ENCODE results near the gene RASD2. TPM values are rescaled to one million over a fixed set of nuclear protein-coding genes. Genes with fewer than 3 reads are reported as not detected.

The RASD2 gene
- total RNA-seq, 6 experiments from 2014 or later = not detected

- DNase-seq = no peak
- TF ChIP-seq, protein P1, sequence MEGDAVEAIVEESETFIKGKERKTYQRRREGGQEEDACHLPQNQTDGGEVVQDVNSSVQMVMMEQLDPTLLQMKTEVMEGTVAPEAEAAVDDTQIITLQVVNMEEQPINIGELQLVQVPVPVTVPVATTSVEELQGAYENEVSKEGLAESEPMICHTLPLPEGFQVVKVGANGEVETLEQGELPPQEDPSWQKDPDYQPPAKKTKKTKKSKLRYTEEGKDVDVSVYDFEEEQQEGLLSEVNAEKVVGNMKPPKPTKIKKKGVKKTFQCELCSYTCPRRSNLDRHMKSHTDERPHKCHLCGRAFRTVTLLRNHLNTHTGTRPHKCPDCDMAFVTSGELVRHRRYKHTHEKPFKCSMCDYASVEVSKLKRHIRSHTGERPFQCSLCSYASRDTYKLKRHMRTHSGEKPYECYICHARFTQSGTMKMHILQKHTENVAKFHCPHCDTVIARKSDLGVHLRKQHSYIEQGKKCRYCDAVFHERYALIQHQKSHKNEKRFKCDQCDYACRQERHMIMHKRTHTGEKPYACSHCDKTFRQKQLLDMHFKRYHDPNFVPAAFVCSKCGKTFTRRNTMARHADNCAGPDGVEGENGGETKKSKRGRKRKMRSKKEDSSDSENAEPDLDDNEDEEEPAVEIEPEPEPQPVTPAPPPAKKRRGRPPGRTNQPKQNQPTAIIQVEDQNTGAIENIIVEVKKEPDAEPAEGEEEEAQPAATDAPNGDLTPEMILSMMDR (IDR thresholded peaks at IDR 0.05) = no peak
- H3K4me3 Mint-ChIP-seq = no peak overlapping the region
- H3K36me3 Mint-ChIP-seq (ENCODE audit: low read depth) = no peaks in the 10 kb centered on the region
- peaks cover 11% of the 10 kb centered on the region; the same call in 1 of the 2 replicates for H3K27me3 Mint-ChIP-seq (ENCODE audit: insufficient read depth)
- H3K9me3 Mint-ChIP-seq = no peaks in the 10 kb centered on the region
- no peaks in the 10 kb centered on the region for H3K4me1 Mint-ChIP-seq (ENCODE audit: low read depth)
- no peak overlapping the region for H3K27ac Mint-ChIP-seq
Measured at GRCh38 chr22:35533365-35534029, 7.1 kb upstream of the RASD2 start.

- no peaks in the 10 kb centered on the region for H3K9me3 Mint-ChIP-seq
- H3K4me3 Mint-ChIP-seq = no peak overlapping the region
- no peaks in the 10 kb centered on the region for H3K4me1 Mint-ChIP-seq (ENCODE audit: low read depth)
- H3K27ac Mint-ChIP-seq = no peak overlapping the region
- H3K36me3 Mint-ChIP-seq (ENCODE audit: low read depth) = no peaks in the 10 kb centered on the region
- TF ChIP-seq, protein P1 (IDR thresholded peaks at IDR 0.05) = no peak
- peaks cover 11% of the 10 kb centered on the region; the same call in 1 of the 2 replicates for H3K27me3 Mint-ChIP-seq (ENCODE audit: insufficient read depth)
- no peak for DNase-seq
Measured at GRCh38 chr22:35534091-35534490, 6.5 kb upstream of the RASD2 start.

GRCh38 chr22:35537232-35537631, 3.4 kb upstream of the RASD2 start:
- Mint-ChIP-seq H3K9me3 (no peaks in the 10 kb centered on the region), H3K27me3 (ENCODE audit: insufficient read depth) (peaks cover 19% of the 10 kb centered on the region), H3K36me3 (ENCODE audit: low read depth) (no peaks in the 10 kb centered on the region), H3K4me3 (no peak overlapping the region), H3K4me1 (ENCODE audit: low read depth) (no peaks in the 10 kb centered on the region), H3K27ac (no peak overlapping the region)
- TF ChIP-seq, protein P1 (IDR thresholded peaks at IDR 0.05) = no peak
- no peak for DNase-seq

DNA sequence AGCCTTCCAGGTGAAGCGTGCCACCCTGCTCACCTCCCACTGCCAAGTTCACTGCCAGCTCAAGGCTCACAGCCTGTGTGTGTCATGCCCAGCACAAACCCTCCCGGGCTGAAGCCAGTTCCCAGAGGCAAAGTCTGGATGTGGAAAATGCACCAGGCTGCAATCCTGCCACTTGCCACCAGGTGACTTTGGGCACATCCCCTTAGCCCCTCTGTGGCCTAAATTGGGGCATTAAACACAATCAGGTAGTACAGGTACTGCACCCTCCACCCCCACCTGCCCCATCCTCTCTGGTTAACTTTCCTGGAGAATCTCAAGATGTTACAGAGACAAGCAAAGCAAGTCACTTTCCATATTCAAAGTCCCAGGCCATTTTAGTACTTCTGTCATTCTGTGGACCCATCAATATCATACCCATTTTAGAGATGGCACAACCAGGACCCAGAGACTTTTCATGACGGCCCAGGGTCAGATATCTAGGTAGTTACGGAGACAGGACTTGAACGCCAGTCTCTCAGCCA, 1.8 kb upstream of the RASD2 start:
- Mint-ChIP-seq H3K27ac (no peak overlapping the region), H3K27me3 (ENCODE audit: insufficient read depth) (peaks cover 18% of the 10 kb centered on the region), H3K36me3 (ENCODE audit: low read depth) (no peaks in the 10 kb centered on the region), H3K9me3 (no peaks in the 10 kb centered on the region), H3K4me1 (ENCODE audit: low read depth) (no peaks in the 10 kb centered on the region), H3K4me3 (no peak overlapping the region)
- peak; percentile 23 for DNase-seq
- TF ChIP-seq, protein P1 (IDR thresholded peaks at IDR 0.05) = peak; percentile 83

DNA sequence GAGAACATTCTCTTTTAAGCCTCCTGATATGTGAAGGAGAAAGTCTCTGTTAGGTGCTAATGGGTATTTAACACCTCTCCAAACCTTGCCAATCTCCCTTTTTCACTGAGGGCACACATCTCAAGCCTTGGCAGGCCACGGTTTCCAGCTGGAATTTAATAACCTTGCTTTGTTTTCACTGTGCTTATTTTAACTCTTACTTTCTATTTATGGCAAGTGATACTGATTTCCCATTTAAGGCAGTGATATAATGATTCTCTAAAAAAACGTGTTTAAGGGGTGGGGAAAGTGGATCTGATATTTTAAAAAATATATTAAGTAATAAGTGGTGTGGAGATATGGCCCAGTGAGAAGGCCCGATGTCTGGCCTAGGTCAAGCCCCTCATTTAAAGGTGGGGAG, 1.1 kb upstream of the RASD2 start:
- Mint-ChIP-seq H3K27ac (no peak overlapping the region), H3K4me3 (peak overlapping the region; percentile 63), H3K9me3 (no peaks in the 10 kb centered on the region), H3K27me3 (ENCODE audit: insufficient read depth) (peaks cover 22% of the 10 kb centered on the region), H3K4me1 (ENCODE audit: low read depth) (no peaks in the 10 kb centered on the region), H3K36me3 (ENCODE audit: low read depth) (no peaks in the 10 kb centered on the region)
- no peak for DNase-seq
- TF ChIP-seq, protein P1 (IDR thresholded peaks at IDR 0.05) = no peak
